ENCODE data around the gene ADGRG7. TPM values are rescaled to one million over a fixed set of nuclear protein-coding genes. Genes with fewer than 3 reads are reported as not detected.
A peak's percentile ranks its signal among the peaks of the same experiment; 100 is the strongest.

The ADGRG7 gene
- total and polyA plus RNA-seq, 9 of the 15 experiments (the other 6 are each of a cell fraction or from before 2014, with no cell fraction given): 0.03 TPM; not detected in 7

GRCh38 chr3:100634493-100635272, 25.3 kb downstream of the ADGRG7 start:
- Histone ChIP-seq H2AFZ (ENCODE audit: low read depth, low read length) (peak overlapping the region; percentile 85), H3K4me2 (ENCODE audit: insufficient read depth, low read length) (peak overlapping the region; percentile 7; the same call in 1 of the 2 replicates), H3K9ac (ENCODE audit: insufficient read depth in 1 of 2, low read depth in 2 of 2, low read length in 2 of 2) (no peak overlapping the region), H4K20me1 (replicated peaks; ENCODE audit: control insufficient read depth, insufficient read depth, low read length) (no peaks in the 10 kb centered on the region), H3K79me2 (ENCODE audit: control insufficient read depth, insufficient read depth, low read length) (no peaks in the 10 kb centered on the region), H3K27me3 (ENCODE audit: control insufficient read depth in 2 of 2, insufficient read depth in 2 of 2, low read length in 2 of 2) (no peaks in the 10 kb centered on the region), H3K36me3 (ENCODE audit: control insufficient read depth, insufficient read depth, low read length) (no peaks in the 10 kb centered on the region), H3K4me3 (no peak overlapping the region), H3K9me1 (ENCODE audit: control insufficient read depth, insufficient read depth, low read length) (no peaks in the 10 kb centered on the region), H3K9me3 (replicated peaks; ENCODE audit: control insufficient read depth, insufficient read depth, low read depth, low read length) (no peaks in the 10 kb centered on the region; the same call in 1 of the 2 replicates), H3K4me1 (replicated peaks in 1 of 2; ENCODE audit: control insufficient read depth in 2 of 2, insufficient read depth in 2 of 2, low read length in 2 of 2) (peaks cover 0 to 20% of the 10 kb centered on the region in 2 experiments; a peak in 2 of 5 replicates), H3K27ac (ENCODE audit: extremely low read depth, low read depth, low read length) (no peak overlapping the region; the same call in 2 of the 3 replicates)
- peak; percentile 91 for FAIRE-seq
- ATAC-seq: peak; percentile 91
- ChIA-PET POLR2A (interaction anchor here (0.8 kb wide), 1 partner anchor 11 kb away, joined by 3 read pairs; no protein-coding TSS in a partner anchor), CTCF (ENCODE audit: low intra/inter-chr PET ratio) (interaction anchor here (0.8 kb wide), 1 partner anchor 317 kb away, joined by 3 read pairs; no protein-coding TSS in a partner anchor)
- intact Hi-C loops (cut with micrococcal nuclease): loop anchor here (2.0 kb wide), 1 partner anchor 172 kb away; no protein-coding TSS in a partner anchor
- in situ Hi-C loops (cut with MboI): no loop called here
- no TSS peak for BruUV-seq (replicated peaks)
- peak in 2 of 4 experiments; percentile 37 to 60 for DNase-seq (ENCODE audit: extremely low read depth in 1 of 4, low spot score in 3 of 4)
- 10% methylated on average over 5 of the region's 5 CpGs for WGBS (ENCODE audit: insufficient coverage, low coverage, missing lambda C conversion rate)
- TF ChIP-seq CREM (IDR thresholded peaks at IDR 0.05; ENCODE audit: low read depth) (peak; percentile 65), KDM1A (IDR thresholded peaks at IDR 0.05) (no peak), TRIM24 (IDR thresholded peaks at IDR 0.05) (peak; percentile 8 to 10; a peak in 1 of 4 replicates), EP400 (IDR thresholded peaks at IDR 0.05) (peak; percentile 55; the same call in 1 of the 2 replicates), BHLHE40 (IDR thresholded peaks at IDR 0.05; ENCODE audit: low read length) (peak; percentile 75), PTTG1 (tag; IDR thresholded peaks at IDR 0.05; ENCODE audit: low read depth) (no peak), SMC3 (conservative IDR thresholded peaks at IDR 0.05; ENCODE audit: insufficient read depth, low read depth, low read length) (0 out of 2 replicates have a peak, but pooled peaks have one; percentile 28), MGA (IDR thresholded peaks at IDR 0.05) (0 out of 2 replicates have a peak, but pooled peaks have one; percentile 38)
- TF ChIP-seq, protein P1, sequence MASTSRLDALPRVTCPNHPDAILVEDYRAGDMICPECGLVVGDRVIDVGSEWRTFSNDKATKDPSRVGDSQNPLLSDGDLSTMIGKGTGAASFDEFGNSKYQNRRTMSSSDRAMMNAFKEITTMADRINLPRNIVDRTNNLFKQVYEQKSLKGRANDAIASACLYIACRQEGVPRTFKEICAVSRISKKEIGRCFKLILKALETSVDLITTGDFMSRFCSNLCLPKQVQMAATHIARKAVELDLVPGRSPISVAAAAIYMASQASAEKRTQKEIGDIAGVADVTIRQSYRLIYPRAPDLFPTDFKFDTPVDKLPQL (IDR thresholded peaks at IDR 0.05; ENCODE audit: extremely low read depth, insufficient read length): no peak
